MCF 10A (cell line): ENCODE measurements around the gene CDA. TPM values are rescaled to one million over a fixed set of nuclear protein-coding genes. Genes with fewer than 3 reads are reported as not detected.
A peak's percentile ranks its signal among the peaks of the same experiment; 100 is the strongest.

Experiments used
- Bru-seq: library from RNA; stranded (reverse); fragments of 400-500 nt; gene quantifications from one replicate; lab custom pipeline; 2021; lab: Mats Ljungman, UMichigan
- BruChase-seq, 2 experiments: library from RNA; stranded (reverse); fragments of 400-500 nt; gene quantifications; one replicate each; lab custom pipeline; 2021; lab: Mats Ljungman, UMichigan
- BruUV-seq: library from RNA; stranded (reverse); fragments of 400-500 nt; replicated peaks from 2 replicates; lab custom pipeline; 2021; lab: Mats Ljungman, UMichigan
- CTCF ChIA-PET: fragments of 300-600 bp; sonication (Branson Sonifier 250); formaldehyde crosslinking; extraction: SDS; loops from one replicate; lab custom pipeline; 2021; ENCODE audit warnings: antibody characterized with exemption, inconsistent platforms; lab: Yijun Ruan, JAX
- POLR2A ChIA-PET: fragments of 300-600, 350-650 bp; sonication (Branson Sonifier 250); formaldehyde crosslinking; extraction: SDS; loops from one replicate; lab custom pipeline; 2020; ENCODE audit warnings: antibody characterized with exemption, inconsistent platforms; lab: Yijun Ruan, JAX
- DNase-seq: peaks from one replicate; pipeline ENCODE4 v3.0.0-alpha.2; 2018; ENCODE audit not compliant: unreplicated experiment
- H3K27ac Mint-ChIP-seq: one replicate; pipeline ENCODE4 v1.8.0; 2022; ENCODE audit warnings: mild to moderate bottlenecking, low read depth, mixed read lengths; ENCODE audit not compliant: unreplicated experiment
- H3K27me3 Mint-ChIP-seq: one replicate; pipeline ENCODE4 v1.8.0; 2022; ENCODE audit warnings: mixed read lengths; ENCODE audit not compliant: insufficient read depth, unreplicated experiment
- H3K36me3 Mint-ChIP-seq: one replicate; pipeline ENCODE4 v1.8.0; 2022; ENCODE audit warnings: mild to moderate bottlenecking, moderate library complexity, mixed read lengths; ENCODE audit not compliant: insufficient read depth, unreplicated experiment
- H3K4me1 Mint-ChIP-seq: one replicate; pipeline ENCODE4 v1.8.0; 2022; ENCODE audit warnings: mixed read lengths; ENCODE audit not compliant: insufficient read depth, unreplicated experiment
- H3K4me3 Mint-ChIP-seq: one replicate; pipeline ENCODE4 v1.8.0; 2022; ENCODE audit warnings: mild to moderate bottlenecking, moderate library complexity, mixed read lengths; ENCODE audit not compliant: unreplicated experiment
- H3K9me3 Mint-ChIP-seq: one replicate; pipeline ENCODE4 v1.8.0; 2022; ENCODE audit warnings: mixed read lengths; ENCODE audit not compliant: unreplicated experiment
- CTCF ChIP-seq: fragments of 200-600 bp; IDR thresholded peaks from one replicate; pipeline ENCODE4 v1.8.0; 2022; ENCODE audit warnings: antibody characterized with exemption, mild to moderate bottlenecking; ENCODE audit not compliant: unreplicated experiment
- intact Hi-C: fragments of 100-400 bp; cut with micrococcal nuclease; formaldehyde crosslinking; loops from 2 replicates; pipeline ENCODE4 v1.14.1; 2022
- long read RNA-seq: library from polyadenylated mRNA; stranded (forward); transcript quantifications from one replicate; pipeline ENCODE4 v2.0.0, GENCODE V29; 2022
- total RNA-seq: library from RNA; stranded (reverse); gene quantifications from 2 replicates; pipeline ENCODE4 v1.2.3, GENCODE V29; 2022

CDA gene
- not detected in 2 replicates for total RNA-seq
- percentile 14 among the genes with signal in this experiment for Bru-seq, nascent RNA
- percentile 8 among the genes with signal in this experiment for BruChase-seq, experiment 1, labeled RNA remaining after a 6-hour chase
- percentile 15 among the genes with signal in this experiment for BruChase-seq, experiment 2, labeled RNA remaining after a 2-hour chase
- long read RNA-seq, partial matches to known transcripts = 1 of 2 reads
- long read RNA-seq, other reads (novel, unspliced or antisense) = 1 of 2 reads

DNA sequence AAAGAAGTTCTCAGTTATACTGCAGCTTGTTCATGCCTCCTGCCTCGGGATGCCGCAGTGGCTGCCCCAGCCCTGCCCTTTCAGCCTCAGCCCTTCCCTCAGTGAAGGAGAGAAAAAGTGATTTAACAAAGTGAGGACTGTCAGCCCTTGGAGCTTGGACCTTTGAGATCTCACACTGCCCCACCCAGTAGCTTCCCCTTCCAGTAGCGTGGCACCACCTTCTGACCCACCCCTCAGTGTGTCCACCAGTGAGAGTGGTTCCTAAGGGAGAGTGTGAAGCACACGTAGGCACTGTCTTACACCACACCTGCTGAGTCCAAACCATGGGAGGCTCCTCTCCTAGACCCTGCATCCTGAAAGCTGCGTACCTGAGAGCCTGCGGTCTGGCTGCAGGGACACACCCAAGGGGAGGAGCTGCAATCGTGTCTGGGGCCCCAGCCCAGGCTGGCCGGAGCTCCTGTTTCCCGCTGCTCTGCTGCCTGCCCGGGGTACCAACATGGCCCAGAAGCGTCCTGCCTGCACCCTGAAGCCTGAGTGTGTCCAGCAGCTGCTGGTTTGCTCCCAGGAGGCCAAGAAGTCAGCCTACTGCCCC, at the start of gene CDA:
CDA (plus strand) TSS at position 464 of the 592 bp plus-strand sequence; CDS start at position 497, 33 bp downstream.
- Mint-ChIP-seq H3K27ac (no peak within 1 kb of the TSS), H3K36me3 (no peaks in the 10 kb centered on the region), H3K4me1 (peaks cover 20% of the 10 kb centered on the region), H3K27me3 (no peaks in the 10 kb centered on the region), H3K4me3 (no peak within 1 kb of the TSS), H3K9me3 (no peaks in the 10 kb centered on the region)
- DNase-seq = no peak
- TF ChIP-seq CTCF = no peak
- ChIA-PET POLR2A (no interaction called here), CTCF (interaction anchor here (0.6 to 1.0 kb wide), 2 partner anchors 12 to 44 kb away, joined by 3 to 4 read pairs; partner anchors contain the start of gene PINK1)
- intact Hi-C loops = no loop called here
- no TSS peak for BruUV-seq

- peaks cover 57% of the 10 kb centered on the region for H3K27me3 Mint-ChIP-seq
- H3K4me1 Mint-ChIP-seq = no peaks in the 10 kb centered on the region
- no peak for TF ChIP-seq CTCF
- ChIA-PET CTCF (interaction anchor here (0.5 to 1.3 kb wide), 3 partner anchors 93 to 258 kb away, joined by 3 to 6 read pairs (median 3); partner anchors contain the start of gene PINK1), POLR2A (no interaction called here)
- no peak overlapping the region for H3K4me3 Mint-ChIP-seq
- no peaks in the 10 kb centered on the region for H3K36me3 Mint-ChIP-seq
- H3K9me3 Mint-ChIP-seq = no peaks in the 10 kb centered on the region
- no peak for DNase-seq
- BruUV-seq = no TSS peak
- no peak overlapping the region for H3K27ac Mint-ChIP-seq
- intact Hi-C loops = no loop called here
These were observed 48.6 kb upstream of the CDA start for GRCh38 chr1:20540281-20540680.

DNA sequence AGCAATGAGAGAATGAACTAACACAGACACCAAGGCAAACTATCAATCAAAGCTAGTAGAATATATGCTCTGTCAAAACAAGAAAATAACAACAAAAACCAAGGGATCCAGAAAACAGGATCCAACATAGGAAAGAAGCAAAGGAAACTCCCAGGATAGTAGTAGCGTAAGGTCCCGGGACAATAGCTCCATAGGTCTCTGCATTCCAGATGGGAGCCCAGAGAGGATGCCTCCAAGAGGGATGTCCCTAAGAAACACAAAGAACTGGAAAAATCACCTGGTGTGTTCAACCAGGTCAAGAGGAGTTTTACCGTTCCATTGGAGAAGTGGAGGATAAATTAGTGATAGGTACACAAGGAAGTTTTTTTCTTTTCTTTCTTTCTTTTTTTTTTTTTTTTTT, 42.3 kb upstream of the CDA start:
- H3K27ac Mint-ChIP-seq = no peak overlapping the region
- H3K4me3 Mint-ChIP-seq = no peak overlapping the region
- TF ChIP-seq CTCF = no peak
- H3K27me3 Mint-ChIP-seq = peaks cover 46% of the 10 kb centered on the region
- ChIA-PET CTCF (no interaction called here), POLR2A (no interaction called here)
- DNase-seq = no peak
- H3K4me1 Mint-ChIP-seq = no peaks in the 10 kb centered on the region
- no peaks in the 10 kb centered on the region for H3K9me3 Mint-ChIP-seq
- intact Hi-C loops = no loop called here
- no TSS peak for BruUV-seq
- H3K36me3 Mint-ChIP-seq = no peaks in the 10 kb centered on the region

- ChIA-PET POLR2A (interaction anchor here (1.1 kb wide), 1 partner anchor 12 kb away, joined by 3 read pairs; no protein-coding TSS in a partner anchor), CTCF (no interaction called here)
- Mint-ChIP-seq H3K9me3 (no peaks in the 10 kb centered on the region), H3K36me3 (no peaks in the 10 kb centered on the region), H3K4me1 (no peaks in the 10 kb centered on the region), H3K4me3 (no peak overlapping the region), H3K27me3 (peaks cover 10% of the 10 kb centered on the region), H3K27ac (no peak overlapping the region)
- TF ChIP-seq CTCF = no peak
- intact Hi-C loops = no loop called here
- no peak for DNase-seq
- no TSS peak for BruUV-seq
These were observed 37.7 kb upstream of the CDA start for GRCh38 chr1:20551161-20551560.
